IMR-90 (cell line): ENCODE data around the gene CHAT. TPM values are rescaled to one million over a fixed set of nuclear protein-coding genes. Genes with fewer than 3 reads are reported as not detected.

ENCODE experiments used
- ATAC-seq: fragments of 200-7000 bp; cut with Tn5 transposase; 2 replicates; pipeline ENCODE4 v1.9.1; 2020; ENCODE audit warnings: low read depth, mild to moderate bottlenecking, moderate library complexity
- BruUV-seq: library from RNA; stranded (reverse); fragments of 400-500 nt; replicated peaks from 2 replicates; lab custom pipeline; 2021; lab: Mats Ljungman, UMichigan
- CTCF ChIA-PET: fragments of 300-600 bp; formaldehyde crosslinking; extraction: SDS; loops from one replicate; lab custom pipeline; 2021; ENCODE audit warnings: antibody characterized with exemption; lab: Yijun Ruan, JAX
- POLR2A ChIA-PET: fragments of 300-600 bp; sonication (Branson Sonifier 250); formaldehyde crosslinking; loops from one replicate; lab custom pipeline; 2022; ENCODE audit warnings: antibody characterized with exemption; ENCODE audit not compliant: unreplicated experiment; lab: Charles Lee
- DNase-seq: peaks from one replicate; pipeline ENCODE4 v3.0.0; 2013
- H2AFZ ChIP-seq: replicated peaks from 2 replicates; pipeline ENCODE3; 2013; ENCODE audit warnings: low read length, mild to moderate bottlenecking; ENCODE audit not compliant: poor library complexity
- H2AK5ac ChIP-seq: 2 replicates; pipeline ENCODE4 v1.6.1; 2013; ENCODE audit warnings: low read depth, low read length, inconsistent platforms
- H2AK9ac ChIP-seq: replicated peaks from 2 replicates; pipeline ENCODE3; 2013; ENCODE audit warnings: mild to moderate bottlenecking, low read depth, low read length, moderate library complexity; ENCODE audit not compliant: poor library complexity
- H2BK120ac ChIP-seq: 2 replicates; pipeline ENCODE4 v1.6.1; 2013; ENCODE audit warnings: low read depth, low read length, inconsistent platforms
- H2BK15ac ChIP-seq: 3 replicates; pipeline ENCODE4 v1.6.1; 2013; ENCODE audit warnings: low read depth, low read length, inconsistent platforms
- H2BK20ac ChIP-seq: 2 replicates; pipeline ENCODE4 v1.6.1; 2013; ENCODE audit warnings: low read depth, mild to moderate bottlenecking, inconsistent platforms, low read length, moderate library complexity
- H2BK5ac ChIP-seq: 2 replicates; pipeline ENCODE4 v1.6.1; 2013; ENCODE audit warnings: mild to moderate bottlenecking, low read depth, low read length, inconsistent platforms; ENCODE audit not compliant: poor library complexity, severe bottlenecking
- H3K14ac ChIP-seq: replicated peaks from 2 replicates; pipeline ENCODE4 v1.6.1; 2013; ENCODE audit warnings: low read depth, low read length, inconsistent platforms
- H3K18ac ChIP-seq: 2 replicates; pipeline ENCODE4 v1.6.1; 2013; ENCODE audit warnings: low read depth, low read length, control low read depth
- H3K23ac ChIP-seq: 2 replicates; pipeline ENCODE4 v1.6.1; 2013; ENCODE audit warnings: low read depth, low read length, inconsistent platforms
- H3K27ac ChIP-seq: 2 replicates; pipeline ENCODE4 v1.5.1; 2013; ENCODE audit warnings: mild to moderate bottlenecking, control low read depth, low read length; ENCODE audit not compliant: insufficient read depth
- H3K27me3 ChIP-seq: 2 replicates; pipeline ENCODE4 v1.6.1; 2013; ENCODE audit warnings: low read length; ENCODE audit not compliant: control insufficient read depth, insufficient read depth
- H3K36me3 ChIP-seq: 2 replicates; pipeline ENCODE4 v1.6.1; 2013; ENCODE audit warnings: low read length, mixed read lengths; ENCODE audit not compliant: control insufficient read depth, insufficient read depth
- H3K4ac ChIP-seq: 2 replicates; pipeline ENCODE4 v1.6.1; 2013; ENCODE audit warnings: low read depth, low read length, inconsistent platforms
- H3K4me1 ChIP-seq: 2 replicates; pipeline ENCODE4 v1.6.1; 2013; ENCODE audit warnings: low read length, mixed read lengths; ENCODE audit not compliant: control insufficient read depth, insufficient read depth
- H3K4me2 ChIP-seq: 2 replicates; pipeline ENCODE4 v1.6.1; 2013; ENCODE audit warnings: low read depth, mild to moderate bottlenecking, control low read depth, low read length, moderate library complexity
- H3K4me3 ChIP-seq: 2 replicates; pipeline ENCODE4 v1.5.1; 2013; ENCODE audit warnings: low read depth, mild to moderate bottlenecking, control low read depth, low read length, moderate library complexity; ENCODE audit not compliant: insufficient read depth
- H3K56ac ChIP-seq: 2 replicates; pipeline ENCODE4 v1.6.1; 2013; ENCODE audit warnings: low read length, inconsistent platforms; ENCODE audit not compliant: insufficient read depth; ENCODE audit errors: extremely low read depth
- H3K79me1 ChIP-seq, 2 experiments: 2 replicates each; pipeline ENCODE4 v1.6.1; 2013; ENCODE audit warnings: low read length in 2 of 2, inconsistent platforms in 1 of 2, low read depth in 1 of 2
- H3K9ac ChIP-seq: 2 replicates; pipeline ENCODE4 v1.6.1; 2013; ENCODE audit warnings: low read depth, low read length, control low read depth
- H3K9me1 ChIP-seq: 2 replicates; pipeline ENCODE4 v1.6.1; 2013; ENCODE audit warnings: low read length, inconsistent platforms; ENCODE audit not compliant: insufficient read depth
- H3K9me3 ChIP-seq: 2 replicates; pipeline ENCODE4 v1.6.1; 2013; ENCODE audit warnings: low read length; ENCODE audit not compliant: control insufficient read depth, insufficient read depth
- H4K20me1 ChIP-seq: 2 replicates; pipeline ENCODE4 v1.6.1; 2013; ENCODE audit warnings: low read length, inconsistent platforms; ENCODE audit not compliant: insufficient read depth
- H4K5ac ChIP-seq: 2 replicates; pipeline ENCODE4 v1.6.1; 2013; ENCODE audit warnings: mild to moderate bottlenecking, low read depth, low read length, control low read depth
- H4K8ac ChIP-seq, 2 experiments: 2 replicates each; pipeline ENCODE4 v1.6.1; 2013; ENCODE audit warnings: low read depth in 2 of 2, low read length in 2 of 2, control low read depth in 1 of 2, inconsistent platforms in 1 of 2
- H4K91ac ChIP-seq: 2 replicates; pipeline ENCODE4 v1.6.1; 2013; ENCODE audit warnings: low read depth, low read length, inconsistent platforms; ENCODE audit not compliant: insufficient read depth
- CTCF ChIP-seq: conservative IDR thresholded peaks from 2 replicates; pipeline ENCODE4 v1.5.1; 2012; ENCODE audit warnings: mild to moderate bottlenecking, low read depth, low read length, improper control_type of control experiment
- ELK1 ChIP-seq: fragments of 150-350 bp; IDR thresholded peaks from 2 replicates; pipeline ENCODE4 v1.6.1; 2016; ENCODE audit warnings: low read depth, mild to moderate bottlenecking, low read length, moderate library complexity, borderline replicate concordance
- FOS ChIP-seq: fragments of 150-350 bp; IDR thresholded peaks from 2 replicates; pipeline ENCODE4 v1.6.1; 2016; ENCODE audit warnings: low read depth, low read length
- POLR2A ChIP-seq: IDR thresholded peaks from 2 replicates; pipeline ENCODE4 v1.6.1; 2012; ENCODE audit warnings: mild to moderate bottlenecking, low read depth, low read length
- RCOR1 ChIP-seq: IDR thresholded peaks from 2 replicates; pipeline ENCODE4 v1.6.1; 2012; ENCODE audit warnings: mild to moderate bottlenecking, low read length, improper control_type of control experiment; ENCODE audit not compliant: insufficient replicate concordance
- USF2 ChIP-seq: fragments of 150-350 bp; IDR thresholded peaks from 2 replicates; pipeline ENCODE4 v1.6.1; 2017; ENCODE audit warnings: mild to moderate bottlenecking, antibody characterized with exemption, low read length, low read depth
- WGBS, 2 experiments: methylation state at CpG; one replicate each; pipeline versions ENCODE4 v1.1.5 to v1.1.7; 2013; ENCODE audit warnings: missing lambda C conversion rate in 2 of 2; ENCODE audit not compliant: insufficient read length in 1 of 2; ENCODE audit errors: extremely low coverage in 2 of 2; 5-methylcytosine and 5-hydroxymethylcytosine counted together
- dilution Hi-C: fragments of 300-500 bp; cut with HindIII; formaldehyde crosslinking; loops from one replicate; pipeline ENCODE4 v1.14.3; 2018; ENCODE audit warnings: low sequenced_read_pairs; ENCODE audit not compliant: unreplicated experiment
- in situ Hi-C: fragments of 300-500 bp; cut with MboI; formaldehyde crosslinking; loops from 3 replicates; pipeline ENCODE4 v1.14.3; 2019; ENCODE audit warnings: low sequenced_read_pairs, inconsistent platforms, mixed read lengths
- intact Hi-C: fragments of 100-400 bp; cut with micrococcal nuclease; formaldehyde crosslinking; loops from 2 replicates; pipeline ENCODE4 v1.10.0; 2022
- polyA plus RNA-seq, 3 experiments: library from polyadenylated mRNA; depleted of rRNA; stranded (reverse); fragments of >200 nt; gene quantifications; 2 replicates each; pipeline ENCODE4 v1.2.3, GENCODE V29; 2012; ENCODE audit warnings: low replicate concordance in 1 of 3
- total RNA-seq: library from RNA; depleted of rRNA; stranded (reverse); fragments of >200 nt; gene quantifications from 2 replicates; pipeline ENCODE4 v1.2.3, GENCODE V29; 2012

Gene CHAT
- total and polyA plus RNA-seq, 2 of the 4 experiments (the other 2 are of a cell fraction), result not detected

- TF ChIP-seq FOS, result no peak
- TF ChIP-seq RCOR1, result no peak
Observed at GRCh38 chr10:49600046-49600445, 13.8 kb upstream of the CHAT start (continued).

- Histone ChIP-seq H3K4me1 (peaks cover 2% of the 10 kb centered on the region; the same call in 1 of the 2 replicates), H4K8ac (no peak overlapping the region), H3K9me3 (no peaks in the 10 kb centered on the region), H3K9me1 (no peaks in the 10 kb centered on the region; the same call in 1 of the 2 replicates), H3K27me3 (peaks cover 25% of the 10 kb centered on the region; the same call in 1 of the 2 replicates), H3K4me2 (no peak overlapping the region), H2AK5ac (no peak overlapping the region), H2BK5ac (no peak overlapping the region), H3K18ac (no peak overlapping the region), H3K4ac (no peak overlapping the region), H2AFZ (no peak overlapping the region), H3K23ac (no peak overlapping the region), H2BK20ac (no peak overlapping the region), H3K36me3 (no peaks in the 10 kb centered on the region), H3K9ac (no peak overlapping the region), H2BK15ac (no peak overlapping the region), H3K79me1 (no peaks in the 10 kb centered on the region), H4K20me1 (no peaks in the 10 kb centered on the region), H2BK120ac (no peak overlapping the region), H4K91ac (no peak overlapping the region), H3K56ac (no peak overlapping the region), H3K4me3 (no peak overlapping the region), H3K27ac (no peak overlapping the region), H2AK9ac (no peak overlapping the region), H3K14ac (no peak overlapping the region), H4K5ac (no peak overlapping the region)
- no TSS peak for BruUV-seq
- TF ChIP-seq ELK1 (no peak), FOS (no peak), RCOR1 (no peak), POLR2A (no peak), USF2 (no peak), CTCF (no peak)
- CTCF ChIA-PET, result no interaction called here
- peak; percentile 59; the same call in 1 of the 2 replicates for ATAC-seq
- intact Hi-C loops (no loop called here), in situ Hi-C loops (no loop called here), dilution Hi-C loops (no loop called here)
- POLR2A ChIA-PET, result no interaction called here
- DNase-seq, result no peak
- no CpG with 5 or more reads among the region's 4 CpGs for WGBS, 2 experiments
Observed at GRCh38 chr10:49600781-49601400, 12.9 kb upstream of the CHAT start.
